Measurements from ENCODE around the gene MEMO1. TPM values are rescaled to one million over a fixed set of nuclear protein-coding genes. Genes with fewer than 3 reads are reported as not detected.

The MEMO1 gene
- total and polyA plus RNA-seq, 2 donors (not counting 3 experiments of a cell fraction or from before 2014, with no cell fraction given), result 38.6 to 56.2 TPM

GRCh38 chr2:31943636-31944225 is 67.1 kb downstream of the MEMO1 start:
- no TSS peak for BruUV-seq (replicated peaks)
- Histone ChIP-seq H3K79me2 (ENCODE audit: control insufficient read depth, insufficient read depth, low read length) (peaks cover 62% of the 10 kb centered on the region), H3K9me3 (replicated peaks; ENCODE audit: control insufficient read depth, insufficient read depth, low read length) (no peaks in the 10 kb centered on the region), H3K9me1 (replicated peaks; ENCODE audit: control insufficient read depth, extremely low read depth, insufficient read depth, low read length) (peaks cover 5% of the 10 kb centered on the region), H3K27ac (ENCODE audit: insufficient read depth, low read depth, low read length) (no peak overlapping the region), H3K4me2 (ENCODE audit: insufficient read depth, low read length) (no peak overlapping the region), H3K27me3 (ENCODE audit: control insufficient read depth in 2 of 2, insufficient read depth in 2 of 2, low read length in 2 of 2) (no peaks in the 10 kb centered on the region), H3K9ac (replicated peaks; ENCODE audit: extremely low read depth, insufficient read depth, low read length) (no peak overlapping the region), H3K4me3 (replicated peaks in 1 of 3; ENCODE audit: insufficient read depth in 1 of 3, low read depth in 1 of 3, low read length in 3 of 3) (no peak overlapping the region), H3K4me1 (ENCODE audit: control insufficient read depth, extremely low read depth, insufficient read depth, low read length) (peaks cover 4% of the 10 kb centered on the region), H4K20me1 (replicated peaks; ENCODE audit: control insufficient read depth, extremely low read depth, insufficient read depth, low read length) (no peaks in the 10 kb centered on the region), H2AFZ (ENCODE audit: low read depth, low read length) (no peak overlapping the region), H3K36me3 (ENCODE audit: control insufficient read depth in 2 of 2, extremely low read depth in 1 of 2, insufficient read depth in 2 of 2, low read length in 2 of 2) (no peaks in the 10 kb centered on the region)
- dilution Hi-C loops (cut with MboI; ENCODE audit: extremely low pct_ligation_motif_present, low sequenced_read_pairs), result no loop called here
- ChIA-PET POLR2A (no interaction called here), CTCF (interaction anchor here (1.2 kb wide), 1 partner anchor 10 kb away, joined by 3 read pairs; no protein-coding TSS in a partner anchor)
- DNase-seq (ENCODE audit: low read depth, low spot score) (no peak), FAIRE-seq (no peak)
- TF ChIP-seq POLR2A (IDR thresholded peaks at IDR 0.05; ENCODE audit: low read depth, low read length) (no peak), POLR2AphosphoS5 (IDR thresholded peaks at IDR 0.05; ENCODE audit: insufficient read depth, low read depth, low read length) (no peak), FOS (IDR thresholded peaks at IDR 0.05; ENCODE audit: borderline replicate concordance, insufficient read depth, low read length) (no peak), CTCF (IDR thresholded peaks at IDR 0.05; ENCODE audit: extremely low read depth in 1 of 2, insufficient read depth in 1 of 2, low read depth in 1 of 2, low read length in 2 of 2) (no peak), EZH2 (IDR thresholded peaks at IDR 0.05; ENCODE audit: borderline replicate concordance, low read depth, low read length, severe bottlenecking) (no peak), GATA2 (IDR thresholded peaks at IDR 0.05; ENCODE audit: insufficient read depth, insufficient read length, low read depth, low read length) (no peak), JUN (IDR thresholded peaks at IDR 0.05; ENCODE audit: borderline replicate concordance, insufficient read depth, insufficient read length, low read depth) (no peak), MYC (IDR thresholded peaks at IDR 0.05; ENCODE audit: low read depth, low read length) (no peak), MAX (IDR thresholded peaks at IDR 0.05; ENCODE audit: insufficient read depth, insufficient read length) (no peak)
- intact Hi-C loops (cut with micrococcal nuclease), result no loop called here

Measured in endothelial cell of umbilical vein (primary cell).